CD14-positive monocyte (primary cell): ENCODE results near the gene SMG7. TPM values are rescaled to one million over a fixed set of nuclear protein-coding genes. Genes with fewer than 3 reads are reported as not detected.

Experiments
- DNase-seq, 3 donors: peaks; one replicate each; pipeline ENCODE4 v3.0.0-alpha.2; 2011 to 2022
- H2AFZ ChIP-seq: 2 replicates; pipeline ENCODE4 v1.6.0; 2012; ENCODE audit warnings: mild to moderate bottlenecking, low read depth, low read length, inconsistent platforms; ENCODE audit not compliant: insufficient read depth, poor library complexity, severe bottlenecking
- H3K27ac ChIP-seq, 2 donors: 1 replicate in 1 of 2; 2 replicates in 1 of 2; pipeline ENCODE4 v1.5.1; 2012 to 2013; ENCODE audit warnings: low read length in 2 of 2, control low read depth in 1 of 2, inconsistent platforms in 1 of 2, low read depth in 1 of 2, mild to moderate bottlenecking in 1 of 2
- H3K27me3 ChIP-seq, 2 donors: one replicate each; pipeline versions ENCODE4 v1.6.0 to v1.6.1; 2011 to 2013; ENCODE audit warnings: low read length in 2 of 2; ENCODE audit not compliant: control insufficient read depth in 2 of 2, insufficient read depth in 2 of 2
- H3K36me3 ChIP-seq, 2 donors: replicated peaks in 1 of 2; 1 replicate in 1 of 2; 2 replicates in 1 of 2; pipeline versions ENCODE4 v1.5.1 to v1.6.1; 2012 to 2013; ENCODE audit warnings: low read length in 2 of 2, control low read depth in 1 of 2, inconsistent platforms in 1 of 2, mild to moderate bottlenecking in 1 of 2; ENCODE audit not compliant: insufficient read depth in 2 of 2, control insufficient read depth in 1 of 2
- H3K4me1 ChIP-seq, 2 donors: 1 replicate in 1 of 2; 2 replicates in 1 of 2; pipeline versions ENCODE4 v1.5.1 to v1.6.1; 2012 to 2013; ENCODE audit warnings: low read length in 2 of 2, control low read depth in 1 of 2, inconsistent platforms in 1 of 2, mild to moderate bottlenecking in 1 of 2, moderate library complexity in 1 of 2; ENCODE audit not compliant: insufficient read depth in 2 of 2, control insufficient read depth in 1 of 2
- H3K4me2 ChIP-seq: replicated peaks from 2 replicates; pipeline ENCODE3; 2012; ENCODE audit warnings: low read length, moderate library complexity, mild to moderate bottlenecking; ENCODE audit not compliant: poor library complexity, severe bottlenecking; ENCODE audit errors: extremely low read depth
- H3K4me3 ChIP-seq, 3 experiments: fragments of 200-600 bp in 1 of 3; sonication (generic) in 1 of 3; replicated peaks in 1 of 3; 1 replicate in 2 of 3; 2 replicates in 1 of 3; pipeline ENCODE4 v1.5.1; 2011 to 2013; ENCODE audit warnings: low read length in 3 of 3, mild to moderate bottlenecking in 3 of 3, control low read depth in 2 of 3, low read depth in 2 of 3, inconsistent platforms in 1 of 3, moderate library complexity in 1 of 3
- H3K79me2 ChIP-seq: 2 replicates; pipeline ENCODE4 v1.6.0; 2012; ENCODE audit warnings: mild to moderate bottlenecking, control low read depth, inconsistent platforms, low read length, moderate library complexity; ENCODE audit not compliant: insufficient read depth
- H3K9ac ChIP-seq: 2 replicates; pipeline ENCODE4 v1.6.0; 2017; ENCODE audit warnings: low read length, mild to moderate bottlenecking; ENCODE audit not compliant: insufficient read depth, poor library complexity, severe bottlenecking
- H3K9me3 ChIP-seq, 2 donors: replicated peaks in 1 of 2; 1 replicate in 1 of 2; 2 replicates in 1 of 2; pipeline versions ENCODE4 v1.5.1 to v1.6.1; 2012 to 2013; ENCODE audit warnings: low read length in 2 of 2, control low read depth in 1 of 2; ENCODE audit not compliant: control insufficient read depth in 1 of 2, insufficient read depth in 1 of 2
- H4K20me1 ChIP-seq: 2 replicates; pipeline ENCODE4 v1.6.0; 2012; ENCODE audit warnings: mild to moderate bottlenecking, low read length, control low read depth, moderate library complexity; ENCODE audit not compliant: insufficient read depth
- H3K27ac Mint-ChIP-seq, 7 donors: one replicate each; pipeline ENCODE4 v1.8.0; 2020; ENCODE audit warnings: mild to moderate bottlenecking in 7 of 7, mixed read lengths in 7 of 7, moderate library complexity in 6 of 7, inconsistent platforms in 2 of 7
- H3K27me3 Mint-ChIP-seq, 3 donors: one replicate each; pipeline ENCODE4 v1.8.0; 2021 to 2022; ENCODE audit warnings: low read depth in 3 of 3, mild to moderate bottlenecking in 3 of 3, mixed read lengths in 3 of 3, moderate library complexity in 3 of 3, inconsistent platforms in 1 of 3
- H3K36me3 Mint-ChIP-seq, 2 donors: one replicate each; pipeline ENCODE4 v1.8.0; 2020; ENCODE audit warnings: mixed read lengths in 2 of 2, inconsistent platforms in 1 of 2, mild to moderate bottlenecking in 1 of 2
- H3K4me1 Mint-ChIP-seq: one replicate; pipeline ENCODE4 v1.8.0; 2020; ENCODE audit warnings: mild to moderate bottlenecking, mixed read lengths
- H3K4me3 Mint-ChIP-seq, 2 donors: one replicate each; pipeline ENCODE4 v1.8.0; 2020; ENCODE audit warnings: mild to moderate bottlenecking in 2 of 2, mixed read lengths in 2 of 2, moderate library complexity in 1 of 2
- H3K9me3 Mint-ChIP-seq, 7 donors: one replicate each; pipeline ENCODE4 v1.8.0; 2020 to 2022; ENCODE audit warnings: mixed read lengths in 7 of 7, mild to moderate bottlenecking in 6 of 7, moderate library complexity in 6 of 7, inconsistent platforms in 2 of 7
- WGBS: methylation state at CpG from one replicate; pipeline ENCODE4 v1.1.5; 2013; ENCODE audit warnings: missing lambda C conversion rate; ENCODE audit not compliant: insufficient coverage; 5-methylcytosine and 5-hydroxymethylcytosine counted together
- intact Hi-C, 2 donors: fragments of 100-400 bp; cut with micrococcal nuclease; formaldehyde crosslinking; loops; one replicate each; pipeline versions ENCODE4 v1.15.0 to v1.15.1; 2023
- polyA plus RNA-seq, 3 donors: library from polyadenylated mRNA; depleted of rRNA in 1 of 3; unstranded in 2 of 3; stranded (reverse) in 1 of 3; fragments of 300-500 nt in 2 of 3; fragments of >200 nt in 1 of 3; fragmentation: Illumina TruSeq in 2 of 3; gene quantifications; 1 replicate in 2 of 3; 2 replicates in 1 of 3; pipeline ENCODE4 v1.2.3, GENCODE V29; 2012 to 2021
- TF ChIP-seq, protein P1 (sequence below): fragments of 200-600 bp; IDR thresholded peaks from one replicate; pipeline ENCODE4 v1.8.0; 2022; ENCODE audit warnings: antibody characterized with exemption, mild to moderate bottlenecking

SMG7 gene
- polyA plus RNA-seq, 3 donors: 11.5 to 31.3 (median 19.4) TPM

DNA sequence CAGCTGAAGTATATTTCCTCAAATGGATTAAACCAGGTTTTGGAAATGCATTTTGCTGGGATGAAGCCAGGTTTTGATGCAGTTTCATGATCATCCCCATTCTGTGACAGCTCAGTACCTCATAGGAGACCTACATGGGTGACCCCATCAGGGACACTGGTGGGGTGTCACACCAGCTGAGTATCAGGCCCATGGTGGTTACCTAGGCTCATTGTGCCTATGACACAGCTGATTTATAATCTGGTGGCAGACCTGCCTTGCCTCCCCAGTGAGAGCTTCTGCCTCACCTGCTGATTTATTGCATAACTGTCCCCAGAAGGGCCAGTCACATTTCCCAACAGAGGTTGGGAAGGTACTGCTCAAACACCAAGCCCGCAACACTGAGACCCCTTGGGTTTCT lies 114.2 kb downstream of the SMG7 start:
- H3K4me2 ChIP-seq: peak overlapping the region; percentile 97
- Mint-ChIP-seq H3K4me1 (peaks cover 75% of the 10 kb centered on the region), H3K9me3 (peaks cover 0 to 2% (median 0%) of the 10 kb centered on the region in 7 donors), H3K27me3 (no peaks in the 10 kb centered on the region), H3K27ac (peak overlapping the region; percentile 74 to 98 (median 86)), H3K4me3 (peak overlapping the region; percentile 43 to 73), H3K36me3 (peaks cover 58 to 80% of the 10 kb centered on the region in 2 donors)
- H3K4me1 ChIP-seq: peaks cover 80 to 93% of the 10 kb centered on the region in 2 donors
- H3K4me3 ChIP-seq: peak overlapping the region in 1 of 3 experiments; percentile 91
- no peak overlapping the region for H3K9ac ChIP-seq
- H2AFZ ChIP-seq: no peak overlapping the region
- H4K20me1 ChIP-seq: peaks cover 52% of the 10 kb centered on the region
- H3K36me3 ChIP-seq: peaks cover 46 to 50% of the 10 kb centered on the region in 2 donors
- intact Hi-C loops: no loop called here
- no peaks in the 10 kb centered on the region for H3K9me3 ChIP-seq
- H3K79me2 ChIP-seq: peaks cover 86% of the 10 kb centered on the region
- WGBS: no CpG with 5 or more reads among the region's 1 CpG
- no peaks in the 10 kb centered on the region for H3K27me3 ChIP-seq
- DNase-seq: no peak
- peak overlapping the region; percentile 37 to 90 for H3K27ac ChIP-seq
- TF ChIP-seq, protein P1, sequence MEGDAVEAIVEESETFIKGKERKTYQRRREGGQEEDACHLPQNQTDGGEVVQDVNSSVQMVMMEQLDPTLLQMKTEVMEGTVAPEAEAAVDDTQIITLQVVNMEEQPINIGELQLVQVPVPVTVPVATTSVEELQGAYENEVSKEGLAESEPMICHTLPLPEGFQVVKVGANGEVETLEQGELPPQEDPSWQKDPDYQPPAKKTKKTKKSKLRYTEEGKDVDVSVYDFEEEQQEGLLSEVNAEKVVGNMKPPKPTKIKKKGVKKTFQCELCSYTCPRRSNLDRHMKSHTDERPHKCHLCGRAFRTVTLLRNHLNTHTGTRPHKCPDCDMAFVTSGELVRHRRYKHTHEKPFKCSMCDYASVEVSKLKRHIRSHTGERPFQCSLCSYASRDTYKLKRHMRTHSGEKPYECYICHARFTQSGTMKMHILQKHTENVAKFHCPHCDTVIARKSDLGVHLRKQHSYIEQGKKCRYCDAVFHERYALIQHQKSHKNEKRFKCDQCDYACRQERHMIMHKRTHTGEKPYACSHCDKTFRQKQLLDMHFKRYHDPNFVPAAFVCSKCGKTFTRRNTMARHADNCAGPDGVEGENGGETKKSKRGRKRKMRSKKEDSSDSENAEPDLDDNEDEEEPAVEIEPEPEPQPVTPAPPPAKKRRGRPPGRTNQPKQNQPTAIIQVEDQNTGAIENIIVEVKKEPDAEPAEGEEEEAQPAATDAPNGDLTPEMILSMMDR: no peak

DNA sequence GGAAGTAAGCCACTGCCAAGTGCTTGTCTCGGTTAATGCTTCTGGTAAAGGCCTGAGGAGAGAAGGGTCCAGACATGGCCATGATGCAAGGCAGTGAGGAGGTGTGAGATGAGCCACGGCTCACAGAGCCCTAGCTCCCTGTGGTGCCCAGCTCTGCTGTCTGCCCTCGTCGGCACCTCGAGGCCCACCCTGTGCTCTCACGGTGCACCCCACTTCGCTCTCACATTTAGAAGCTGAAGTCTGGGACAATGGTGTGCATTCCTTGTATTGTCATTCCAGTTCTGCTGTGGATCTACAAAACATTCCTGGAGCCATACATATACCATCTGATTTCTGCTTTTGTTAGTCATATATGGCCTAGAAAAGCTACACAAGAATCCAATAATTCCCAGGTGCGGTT lies 114.6 kb downstream of the SMG7 start:
- Histone ChIP-seq H2AFZ (no peak overlapping the region), H3K4me2 (peak overlapping the region; percentile 97), H3K36me3 (peaks cover 41 to 48% of the 10 kb centered on the region in 2 donors), H3K79me2 (peaks cover 86% of the 10 kb centered on the region), H3K9ac (no peak overlapping the region), H3K4me3 (peak overlapping the region; percentile 17 to 99 (median 91)), H3K9me3 (no peaks in the 10 kb centered on the region), H3K27me3 (no peaks in the 10 kb centered on the region), H3K27ac (peak overlapping the region; percentile 37 to 90), H4K20me1 (peaks cover 50% of the 10 kb centered on the region), H3K4me1 (peaks cover 80 to 93% of the 10 kb centered on the region in 2 donors)
- peaks cover 0 to 2% (median 0%) of the 10 kb centered on the region in 7 donors for H3K9me3 Mint-ChIP-seq
- TF ChIP-seq, protein P1: no peak
- intact Hi-C loops: no loop called here
- H3K27ac Mint-ChIP-seq: peak overlapping the region; percentile 74 to 98 (median 86)
- no peaks in the 10 kb centered on the region for H3K27me3 Mint-ChIP-seq
- peak overlapping the region; percentile 56 to 73 for H3K4me3 Mint-ChIP-seq
- WGBS: 100% methylated on average over 4 of the region's 8 CpGs
- H3K4me1 Mint-ChIP-seq: peaks cover 76% of the 10 kb centered on the region
- DNase-seq: no peak
- peaks cover 55 to 75% of the 10 kb centered on the region in 2 donors for H3K36me3 Mint-ChIP-seq
